HS-27A (cell line): ENCODE data around the gene HDAC7.
A peak's percentile ranks its signal among the peaks of the same experiment; 100 is the strongest.
"Not testable (repeated sequence)": the region's sequence is repeated elsewhere in the genome, so short reads cannot be mapped to it uniquely, and the experiment has no call there.

Experiments used
- DNase-seq: peaks from one replicate; pipeline ENCODE4 v3.0.0-alpha.2; 2012; ENCODE audit warnings: low read depth, missing footprints

The HDAC7 gene

DNA sequence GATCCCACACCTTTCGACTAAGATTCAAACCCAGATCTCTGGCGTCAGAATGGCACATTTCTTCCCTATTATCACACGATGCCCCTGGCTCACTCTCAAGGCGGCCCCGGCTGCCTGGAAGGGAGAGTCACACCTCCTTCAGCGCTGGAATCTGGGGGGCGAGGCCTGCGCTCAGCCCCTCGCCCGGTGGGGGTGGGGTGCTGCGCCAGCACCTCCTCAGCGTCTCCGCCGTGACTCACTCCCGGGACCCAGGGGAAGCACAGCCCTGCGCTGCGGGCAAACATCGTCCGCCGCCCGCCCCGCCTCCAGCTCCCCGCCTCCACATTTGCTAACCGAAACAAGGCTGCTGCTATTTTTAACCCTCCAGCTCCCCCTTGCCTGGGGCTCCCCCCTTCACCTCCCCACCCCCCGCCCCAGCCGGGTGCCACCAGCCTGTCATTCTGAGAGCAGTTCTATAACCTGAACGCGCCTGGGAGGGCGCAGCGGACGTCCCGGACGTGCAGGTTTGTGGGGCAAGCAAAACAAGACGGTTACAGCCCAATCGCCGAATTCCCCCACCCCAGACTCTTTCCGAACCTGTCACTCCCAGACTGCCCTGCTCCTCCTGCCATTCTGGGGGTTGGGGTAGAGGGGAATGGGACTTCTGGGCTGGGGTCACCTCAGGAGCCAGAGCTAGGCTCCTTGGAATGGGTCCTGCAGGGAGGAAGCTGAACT, 6.7 kb downstream of the HDAC7 start:
- DNase-seq = peak; percentile 29

GRCh38 chr12:47811581-47812484, 7.9 kb downstream of the HDAC7 start:
- DNase-seq = no peak

GRCh38 chr12:47811072-47811396, 8.7 kb downstream of the HDAC7 start:
- no peak for DNase-seq

DNA sequence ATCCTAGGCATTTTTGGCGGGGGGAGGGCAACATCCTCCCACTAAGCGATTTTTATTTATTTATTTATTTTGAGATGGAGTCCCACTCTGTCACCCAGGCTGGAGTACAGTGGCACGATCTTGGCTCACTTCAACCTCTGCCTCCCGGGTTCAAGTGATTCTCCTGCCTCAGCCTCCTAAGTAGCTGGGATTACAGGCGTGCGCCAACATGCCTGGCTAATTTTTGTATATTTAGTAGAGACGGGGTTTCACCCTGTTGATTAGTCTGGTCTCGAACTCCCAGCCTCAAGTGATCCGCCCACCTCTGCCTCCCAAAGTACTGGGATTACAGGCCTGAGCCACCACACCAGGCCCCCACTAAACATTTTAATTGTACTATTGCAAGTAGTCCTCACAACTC, 10.2 kb downstream of the HDAC7 start:
- not testable (repeated sequence) for DNase-seq

DNA sequence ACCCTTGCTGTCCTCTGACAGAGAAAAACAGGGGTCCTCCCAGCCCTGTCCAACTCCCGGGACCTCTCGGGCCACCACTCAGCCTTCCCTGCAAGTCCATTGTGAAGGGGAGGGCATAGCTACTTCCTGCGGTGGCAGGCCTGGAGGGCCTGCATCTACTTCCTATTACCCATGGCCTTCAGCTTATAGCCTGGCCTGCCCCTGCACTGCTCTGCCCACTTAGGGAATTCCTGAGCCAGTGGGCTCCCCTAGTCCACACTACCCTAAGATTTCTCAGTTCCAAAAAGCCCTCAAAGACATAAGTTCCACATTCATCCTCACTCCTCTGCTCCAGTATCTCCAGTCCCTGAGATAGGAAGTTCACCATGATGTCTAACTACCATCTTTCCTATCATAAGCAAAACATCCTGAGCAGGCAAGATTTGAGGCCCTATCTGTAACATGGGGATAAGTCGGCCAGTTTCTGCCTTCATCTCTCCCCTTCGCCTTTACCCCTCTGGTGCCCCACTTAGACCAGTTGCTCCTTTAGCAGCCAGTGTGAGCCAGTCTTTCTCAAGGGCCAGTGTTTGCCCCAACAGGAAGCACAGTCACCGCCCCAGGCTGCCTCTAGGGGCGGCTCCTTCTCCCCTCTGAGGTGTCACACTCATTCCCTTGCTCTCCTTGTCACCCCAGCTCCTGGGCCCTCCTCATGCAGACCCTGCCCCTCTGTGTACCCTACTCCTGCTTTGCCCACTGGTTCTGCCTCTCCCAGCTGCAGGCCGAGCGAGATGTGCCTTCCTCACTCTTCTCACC, 10.9 kb downstream of the HDAC7 start:
- no peak for DNase-seq

DNA sequence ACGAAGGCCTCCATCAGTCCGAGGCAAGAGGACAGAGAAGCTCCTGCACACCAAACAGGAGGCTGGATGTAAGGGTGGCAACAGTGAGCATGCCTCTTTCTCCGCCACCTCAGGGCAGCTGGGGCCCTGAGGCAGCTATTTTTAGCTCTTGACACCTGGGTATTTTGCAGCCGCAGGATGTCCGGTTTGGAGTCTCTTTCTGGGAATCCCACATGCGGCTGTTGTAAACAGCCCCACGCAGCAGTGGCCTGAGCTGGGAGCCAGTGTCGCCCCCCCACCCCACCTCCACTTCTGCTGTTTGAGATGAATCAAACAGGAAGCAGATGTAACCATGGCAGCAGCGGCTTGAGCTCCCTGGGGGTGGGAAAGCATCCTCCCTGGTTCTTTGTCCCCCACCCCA, 11.7 kb downstream of the HDAC7 start:
- DNase-seq = no peak

DNA sequence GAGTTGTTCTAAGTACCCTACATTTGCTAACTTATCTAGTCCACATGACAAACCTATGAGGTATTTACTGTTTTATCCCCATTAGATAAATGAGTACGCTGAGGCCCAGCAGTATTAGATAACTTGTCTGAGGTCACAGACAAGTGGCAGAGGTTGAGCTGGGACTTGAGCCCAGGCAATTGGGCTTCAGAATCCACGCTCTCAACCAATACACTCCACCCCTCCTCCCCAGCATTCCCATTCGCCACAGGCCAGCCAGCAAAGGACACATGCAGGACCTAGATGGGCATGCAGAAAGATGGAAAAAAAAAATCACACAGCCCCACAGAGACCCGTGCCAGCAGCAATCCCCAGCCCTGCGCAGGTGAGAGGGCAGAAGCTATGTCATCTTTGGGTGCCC, 12.4 kb downstream of the HDAC7 start:
- no peak for DNase-seq

- DNase-seq = no peak
Observed at GRCh38 chr12:47805417-47805816, 14.3 kb downstream of the HDAC7 start.

- DNase-seq = no peak
Observed at GRCh38 chr12:47804171-47804570, 15.5 kb downstream of the HDAC7 start.

GRCh38 chr12:47803191-47803875, 16.4 kb downstream of the HDAC7 start:
- DNase-seq = no peak

GRCh38 chr12:47802312-47802711, 17.4 kb downstream of the HDAC7 start:
- no peak for DNase-seq

GRCh38 chr12:47801904-47802246, 17.8 kb downstream of the HDAC7 start:
- no peak for DNase-seq

DNA sequence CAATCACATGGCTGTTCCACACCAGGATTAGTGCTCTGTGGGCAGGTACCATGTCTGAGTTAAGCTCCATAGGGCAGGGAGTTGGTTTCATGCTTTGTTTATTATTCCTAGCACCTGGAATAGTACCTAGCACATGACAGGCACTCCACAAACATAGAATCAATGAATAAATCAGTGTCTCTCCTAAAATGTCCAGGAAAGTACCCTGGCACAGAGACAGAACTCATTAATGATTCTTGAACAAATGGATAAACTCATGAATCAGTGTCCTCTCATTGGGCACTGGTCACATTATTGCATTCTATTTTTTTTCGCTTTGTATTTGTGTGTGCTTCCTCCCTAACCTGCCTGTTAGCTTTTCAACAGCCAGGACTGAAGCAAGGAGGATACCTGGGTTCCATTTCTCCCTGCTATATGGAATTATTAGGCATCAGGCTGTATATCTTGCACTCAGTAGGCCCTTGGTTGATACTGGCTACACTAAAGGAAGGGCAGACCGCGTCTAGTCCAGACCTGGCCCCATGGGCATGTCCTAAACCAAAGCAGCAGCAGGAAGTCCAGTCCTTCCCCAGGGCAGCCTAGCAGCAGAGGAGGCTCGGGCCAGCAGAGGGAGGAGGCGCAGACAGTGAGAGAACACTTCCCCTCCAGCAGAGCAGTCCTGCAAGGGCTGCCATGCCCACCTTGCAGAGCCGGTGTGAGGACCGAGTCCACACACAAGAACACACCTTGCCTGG, 18.4 kb downstream of the HDAC7 start:
- no peak for DNase-seq

DNA sequence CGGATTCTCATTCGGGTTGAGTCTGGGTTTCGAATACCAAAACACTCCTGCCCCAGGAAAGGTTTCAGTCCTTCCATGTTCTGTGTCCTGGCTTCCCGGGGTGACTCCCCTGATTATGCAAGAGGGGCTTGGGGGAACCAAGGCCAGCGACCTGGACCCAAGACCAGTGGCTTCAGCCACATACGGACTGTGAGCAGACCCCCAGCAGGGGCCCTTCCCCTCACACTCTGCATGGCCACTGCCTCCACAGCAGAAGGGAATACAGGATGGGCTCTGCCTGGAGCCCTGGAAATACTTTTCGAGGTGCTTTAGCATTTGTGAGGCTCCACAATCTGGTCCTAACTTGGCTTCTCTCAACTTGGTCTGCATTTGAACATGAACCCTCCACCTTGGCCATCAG, 19.1 kb downstream of the HDAC7 start:
- no peak for DNase-seq

- no peak for DNase-seq
Observed at GRCh38 chr12:47799357-47799955, 20.2 kb downstream of the HDAC7 start.

DNA sequence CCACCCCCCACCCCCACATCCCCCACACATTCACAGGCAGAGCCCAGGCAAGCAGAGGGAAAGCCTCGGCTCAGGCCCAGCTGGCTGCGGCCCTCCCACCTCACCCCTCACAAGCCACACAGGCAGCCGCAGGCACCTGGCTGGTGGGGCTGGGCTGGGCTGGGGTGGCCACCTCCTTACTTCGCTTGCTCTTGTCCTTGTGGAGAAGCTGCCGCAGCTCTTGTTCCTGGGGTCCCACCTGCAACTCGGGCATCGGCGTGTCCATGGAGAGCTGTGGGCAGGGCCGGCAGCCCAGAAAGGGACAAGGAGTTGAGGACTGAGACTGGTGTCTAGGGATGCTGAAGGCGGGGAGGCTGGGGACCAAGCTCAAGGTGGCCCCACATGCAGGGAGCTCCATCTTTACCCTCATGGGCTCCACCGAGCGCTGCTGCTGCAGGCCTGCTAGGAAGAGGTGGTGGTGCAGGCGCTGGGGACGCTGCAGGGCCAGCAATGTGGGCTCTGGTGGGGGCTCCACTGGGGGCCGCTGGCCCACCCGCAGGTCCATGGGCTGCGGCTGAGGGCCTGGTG, 21.2 kb downstream of the HDAC7 start:
- no peak for DNase-seq

GRCh38 chr12:47797441-47797840, 22.3 kb downstream of the HDAC7 start:
- no peak for DNase-seq

- DNase-seq = no peak
Observed at GRCh38 chr12:47795814-47796411, 23.8 kb downstream of the HDAC7 start.

- no peak for DNase-seq
Observed at GRCh38 chr12:47795121-47795813, 24.4 kb downstream of the HDAC7 start.

GRCh38 chr12:47794679-47795078, 25.0 kb downstream of the HDAC7 start:
- no peak for DNase-seq
